HG03135 (cell line): Measurements from ENCODE around the gene SCG5.

ENCODE experiments used
- ATAC-seq: cut with Tn5 transposase; IDR thresholded peaks from one replicate; pipeline ENCODE4 v1.9.1; 2021; ENCODE audit warnings: mild to moderate bottlenecking, moderate library complexity; ENCODE audit not compliant: unreplicated experiment

SCG5 gene

GRCh38 chr15:32718821-32719716 lies 77.6 kb downstream of the SCG5 start:
- no peak for ATAC-seq

- no peak for ATAC-seq
Measured at GRCh38 chr15:32721596-32721995, 80.1 kb downstream of the SCG5 start.

- no peak for ATAC-seq
Measured at GRCh38 chr15:32722136-32722535, 80.6 kb downstream of the SCG5 start.

- peak; percentile 88 for ATAC-seq
Measured at GRCh38 chr15:32723171-32723948, 81.8 kb downstream of the SCG5 start.

GRCh38 chr15:32729700-32730395 lies 88.3 kb downstream of the SCG5 start:
- ATAC-seq = no peak

GRCh38 chr15:32730677-32731654 lies 89.5 kb downstream of the SCG5 start:
- no peak for ATAC-seq

GRCh38 chr15:32732574-32733157 lies 91.2 kb downstream of the SCG5 start:
- no peak for ATAC-seq

GRCh38 chr15:32733281-32733680 lies 91.8 kb downstream of the SCG5 start:
- no peak for ATAC-seq

GRCh38 chr15:32735989-32736700 lies 94.6 kb downstream of the SCG5 start:
- ATAC-seq = no peak

GRCh38 chr15:32736701-32737061 lies 95.2 kb downstream of the SCG5 start:
- no peak for ATAC-seq

- no peak for ATAC-seq
Measured at GRCh38 chr15:32737304-32737703, 95.8 kb downstream of the SCG5 start.

GRCh38 chr15:32738666-32739065 lies 97.2 kb downstream of the SCG5 start:
- no peak for ATAC-seq

GRCh38 chr15:32739522-32740063 lies 98.1 kb downstream of the SCG5 start:
- no peak for ATAC-seq

GRCh38 chr15:32743411-32744140 lies 102.1 kb downstream of the SCG5 start:
- no peak for ATAC-seq

GRCh38 chr15:32746116-32746857 lies 104.8 kb downstream of the SCG5 start:
- ATAC-seq = no peak
